ENCODE measurements around the gene KANK2.

DNA sequence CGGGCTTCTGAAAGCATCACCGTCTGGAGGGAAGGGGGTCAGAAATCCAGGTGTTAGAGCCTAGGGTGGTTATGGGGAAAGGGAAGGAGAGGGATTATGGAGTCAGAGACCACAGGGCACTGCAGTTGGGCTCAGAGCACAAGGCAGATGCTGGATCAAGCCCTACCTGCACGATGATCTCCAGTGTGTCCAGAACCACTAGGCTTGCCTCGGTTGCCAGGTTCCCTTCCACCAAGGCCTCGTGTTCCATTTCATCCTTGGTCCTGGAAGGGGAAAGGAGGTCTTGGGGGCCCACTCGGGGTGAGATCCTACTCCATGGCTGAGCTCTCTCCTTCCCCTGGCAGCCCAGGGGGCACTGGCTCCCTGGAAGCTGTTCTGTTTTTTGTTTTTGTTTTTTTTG is 17.0 kb upstream of the KANK2 start:
- TF ChIP-seq REST (IDR thresholded peaks at IDR 0.05; ENCODE audit: low read depth, low read length) (no peak), CTCF (IDR thresholded peaks at IDR 0.05) (no peak), GABPA (IDR thresholded peaks at IDR 0.05; ENCODE audit: low read depth) (no peak), EP300 (IDR thresholded peaks at IDR 0.05; ENCODE audit: borderline replicate concordance in 1 of 2, low read depth in 1 of 2, low read length in 1 of 2) (no peak), POLR2AphosphoS5 (IDR thresholded peaks at IDR 0.05; ENCODE audit: low read depth, low read length) (no peak), FOXJ3 (CRISPR knock-in tag; IDR thresholded peaks at IDR 0.05) (no peak), EZH2phosphoT487 (IDR thresholded peaks at IDR 0.05; ENCODE audit: borderline replicate concordance, low read depth) (no peak), NRF1 (IDR thresholded peaks at IDR 0.05; ENCODE audit: low read depth, low read length) (no peak), RAD21 (IDR thresholded peaks at IDR 0.05; ENCODE audit: low read length) (no peak)

Measured in SK-N-SH (cell line).